NCI-H146 treated with DMSO at 0.1 percent for 48 hours (cell line): ENCODE results near the gene EML4.

Source experiments
- DNase-seq: peaks from one replicate; lab custom pipeline; 2025; ENCODE audit not compliant: unreplicated experiment; lab: John Stamatoyannopoulos, UW

Gene EML4

GRCh38 chr2:42223067-42223854 is 54.1 kb downstream of the EML4 start:
- no peak for DNase-seq

DNA sequence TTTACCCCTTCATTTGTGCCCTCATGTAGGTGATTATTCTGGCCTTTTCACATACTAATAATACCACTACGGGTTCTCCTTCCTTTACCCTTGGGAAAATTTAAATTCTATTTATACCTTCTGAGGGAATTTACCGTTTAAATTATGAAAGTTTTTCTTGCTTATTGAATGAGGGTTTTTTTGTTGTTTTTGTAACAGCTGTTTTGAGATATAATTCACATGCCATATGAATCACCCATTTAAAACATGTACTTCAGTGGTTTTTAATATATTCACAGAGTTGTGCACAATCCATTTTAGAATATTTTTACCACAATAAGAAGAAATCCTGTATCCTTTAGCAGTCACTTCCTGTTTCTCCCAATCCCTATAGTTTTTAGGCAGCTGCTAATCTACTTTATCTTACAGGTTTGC is 54.7 kb downstream of the EML4 start:
- no peak for DNase-seq

- no peak for DNase-seq
Measured at GRCh38 chr2:42224422-42225067, 55.4 kb downstream of the EML4 start.

DNA sequence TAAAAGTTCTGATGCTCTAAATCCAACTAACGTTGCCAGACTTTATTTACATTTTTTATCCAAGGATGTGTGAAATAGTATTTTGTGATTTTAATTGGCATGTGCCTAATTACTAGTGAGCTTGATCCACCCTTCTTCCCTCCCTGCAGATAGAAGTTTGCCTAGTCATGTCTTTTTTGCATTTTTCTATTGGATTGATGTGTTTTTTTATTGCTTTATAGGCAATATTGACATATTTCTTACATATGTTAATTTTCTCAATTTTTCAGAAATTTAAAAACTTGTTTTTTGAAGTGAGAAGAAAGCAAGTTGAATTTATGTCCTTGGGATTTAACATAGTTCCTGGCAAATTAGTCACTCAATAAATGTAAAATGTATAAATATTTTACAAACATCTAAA is 56.4 kb downstream of the EML4 start:
- DNase-seq: no peak

- no peak for DNase-seq
Measured at GRCh38 chr2:42227491-42227890, 58.3 kb downstream of the EML4 start.

DNA sequence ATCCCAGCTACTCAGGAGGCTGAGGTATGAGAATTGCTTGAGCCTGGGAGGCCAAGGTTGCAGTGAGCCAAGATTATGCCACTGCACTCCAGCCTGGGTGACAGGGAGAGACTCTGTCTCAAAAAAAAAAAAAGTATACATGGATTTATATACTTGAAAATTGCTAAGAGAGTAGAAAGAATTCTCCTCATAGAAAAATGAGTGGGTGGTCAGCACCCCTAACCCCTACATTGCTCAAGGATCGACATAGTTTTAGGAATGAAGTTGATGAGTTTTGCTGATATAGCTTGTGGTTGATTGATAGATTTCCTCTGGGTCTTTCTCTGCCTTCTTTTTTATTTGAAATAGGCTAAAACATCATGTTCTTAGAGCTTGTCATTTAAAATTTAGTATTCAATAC is 58.9 kb downstream of the EML4 start:
- no peak for DNase-seq

DNA sequence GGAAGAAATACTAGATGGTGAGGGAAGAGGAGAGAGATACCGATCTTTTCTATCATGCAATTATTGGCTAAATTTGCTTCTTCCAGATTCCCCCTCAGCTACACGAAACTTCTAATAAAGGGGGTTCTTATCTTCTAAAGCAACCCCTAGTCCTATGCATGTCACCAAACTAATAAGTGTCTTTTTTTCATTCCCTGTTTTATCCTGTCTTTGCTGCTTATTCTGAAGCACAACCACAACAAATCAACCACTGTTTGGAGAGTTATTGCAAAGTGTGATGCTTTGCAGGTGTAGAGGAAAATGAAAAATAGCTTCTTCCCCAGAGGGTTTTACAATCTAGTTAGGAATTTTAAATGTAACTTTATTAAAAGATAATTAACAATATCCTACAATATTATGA is 60.8 kb downstream of the EML4 start:
- DNase-seq: no peak

DNA sequence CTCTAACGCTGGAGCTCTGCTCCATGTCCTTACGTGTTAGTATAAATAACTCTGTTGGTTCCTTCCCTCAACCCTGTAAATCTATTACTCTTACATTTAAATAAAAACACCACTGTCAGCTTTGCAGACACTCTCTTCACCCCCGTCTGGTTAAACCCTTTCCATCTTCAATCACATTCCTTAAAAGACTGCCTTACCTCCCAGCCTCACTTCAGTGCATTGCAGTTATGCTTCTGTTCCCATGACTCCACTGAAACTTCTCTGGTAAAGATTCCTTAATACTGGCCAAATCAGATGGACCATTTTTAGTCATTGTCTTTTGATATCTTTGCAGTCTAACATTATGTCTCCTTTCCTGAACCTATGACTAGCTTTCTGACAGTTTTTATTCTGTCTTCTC is 61.7 kb downstream of the EML4 start:
- DNase-seq: no peak

DNA sequence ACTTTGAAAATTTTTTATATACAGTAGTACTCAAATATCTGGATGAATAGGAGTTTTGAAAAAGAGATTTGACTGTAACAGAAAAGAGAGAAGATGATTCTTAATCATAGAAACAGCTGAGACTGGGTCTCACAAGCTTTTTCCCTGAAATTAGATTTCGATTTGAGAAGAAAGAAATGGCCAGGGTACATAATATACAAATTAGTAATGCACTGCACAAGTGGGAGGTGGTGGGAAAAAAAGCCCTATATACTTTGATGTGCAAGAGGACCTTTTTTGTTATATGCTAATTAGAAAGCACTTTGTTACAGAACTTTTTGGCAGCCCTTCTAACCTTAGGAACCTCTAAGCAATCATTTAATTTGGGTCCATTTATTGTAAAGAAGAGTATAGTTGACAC is 62.9 kb downstream of the EML4 start:
- DNase-seq: no peak

- no peak for DNase-seq
Measured at GRCh38 chr2:42233976-42234441, 64.9 kb downstream of the EML4 start.

DNA sequence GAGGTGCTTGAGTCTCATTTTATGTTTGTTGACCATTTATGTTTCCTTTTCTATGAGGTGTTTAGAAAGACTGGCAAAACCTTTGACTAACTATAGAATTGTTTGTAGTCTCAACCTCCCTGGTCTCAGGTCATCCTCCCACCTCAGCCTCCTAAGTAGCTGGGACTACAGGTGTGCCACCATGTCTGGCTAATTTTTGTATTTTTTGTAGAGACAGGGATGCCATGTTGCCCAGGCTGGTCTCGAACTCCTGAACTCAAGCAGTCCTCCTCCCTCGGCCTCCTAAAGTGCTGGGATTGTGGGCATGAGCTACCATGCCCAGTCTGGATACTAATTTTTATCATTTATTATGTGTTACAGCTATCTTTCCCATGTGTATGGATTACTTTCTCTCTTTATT is 67.8 kb downstream of the EML4 start:
- no peak for DNase-seq

DNA sequence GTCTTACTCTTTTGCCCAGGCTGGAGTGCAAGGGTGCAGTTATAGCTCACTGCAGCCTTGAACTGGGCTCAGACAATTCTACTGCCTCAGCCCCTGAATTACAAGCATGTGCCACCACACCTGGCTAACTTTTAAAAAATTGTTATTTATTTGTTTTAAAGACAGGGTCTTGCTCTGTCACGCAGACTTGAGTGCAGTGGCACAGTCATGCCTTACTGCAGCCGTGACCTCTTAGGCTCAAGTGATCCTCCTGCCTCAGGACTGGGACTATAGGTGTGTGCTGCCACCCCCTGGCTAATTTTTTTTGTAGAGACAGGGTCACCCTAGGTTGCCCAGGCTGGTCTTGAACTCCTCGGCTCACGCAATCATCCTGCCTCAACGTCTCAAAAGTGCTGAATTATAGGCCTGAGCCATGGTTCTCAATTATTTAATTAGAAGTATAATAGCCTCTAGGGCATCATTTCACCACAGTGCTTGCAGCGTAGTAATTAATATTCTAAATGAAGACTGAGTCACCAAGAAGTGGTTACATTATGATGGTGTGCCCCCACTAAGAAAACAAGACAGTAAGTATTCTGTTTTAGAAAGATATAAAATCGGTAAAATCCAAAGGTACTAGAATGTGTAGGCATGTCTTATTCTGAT is 69.6 kb downstream of the EML4 start:
- no peak for DNase-seq

- DNase-seq: no peak
Measured at GRCh38 chr2:42239289-42239661, 70.1 kb downstream of the EML4 start.

DNA sequence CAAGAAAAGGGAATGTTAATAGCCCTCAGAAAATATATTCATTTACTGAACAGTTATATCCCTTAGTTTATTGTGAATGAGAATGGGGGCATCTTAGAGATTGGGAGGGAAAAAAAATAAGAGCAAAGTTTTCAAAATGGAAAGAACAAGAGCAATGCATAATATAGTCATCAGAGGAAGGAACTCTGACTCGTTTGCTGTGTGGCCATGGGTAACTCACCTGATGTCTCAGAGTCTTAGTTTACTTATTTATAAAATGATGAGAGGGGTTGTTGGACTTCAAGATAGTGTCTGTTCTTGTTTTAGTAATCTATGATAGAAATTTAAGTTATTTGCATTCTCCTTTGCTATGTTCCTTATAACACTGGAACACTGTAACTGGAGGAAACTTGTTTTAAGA is 70.7 kb downstream of the EML4 start:
- no peak for DNase-seq

GRCh38 chr2:42241517-42241916 is 72.4 kb downstream of the EML4 start:
- no peak for DNase-seq

DNA sequence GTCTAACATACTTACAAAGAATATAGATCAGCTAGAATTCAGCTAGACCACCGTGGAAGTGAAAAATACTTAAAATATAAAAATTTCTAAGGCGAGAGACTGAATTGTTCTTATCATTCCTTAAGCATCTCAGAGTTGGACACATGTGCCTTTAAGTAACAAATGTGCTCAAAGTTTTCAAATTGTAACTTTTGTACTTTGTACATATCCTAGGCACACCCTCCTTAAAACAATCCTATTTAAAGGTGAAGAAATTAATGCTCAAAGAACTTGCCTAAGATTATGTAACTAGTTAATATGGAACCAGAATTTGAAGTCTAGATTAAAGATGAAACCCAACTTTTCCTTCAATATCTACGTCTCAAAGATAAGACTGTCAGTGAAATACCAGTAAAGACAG is 74.1 kb downstream of the EML4 start:
- no peak for DNase-seq

DNA sequence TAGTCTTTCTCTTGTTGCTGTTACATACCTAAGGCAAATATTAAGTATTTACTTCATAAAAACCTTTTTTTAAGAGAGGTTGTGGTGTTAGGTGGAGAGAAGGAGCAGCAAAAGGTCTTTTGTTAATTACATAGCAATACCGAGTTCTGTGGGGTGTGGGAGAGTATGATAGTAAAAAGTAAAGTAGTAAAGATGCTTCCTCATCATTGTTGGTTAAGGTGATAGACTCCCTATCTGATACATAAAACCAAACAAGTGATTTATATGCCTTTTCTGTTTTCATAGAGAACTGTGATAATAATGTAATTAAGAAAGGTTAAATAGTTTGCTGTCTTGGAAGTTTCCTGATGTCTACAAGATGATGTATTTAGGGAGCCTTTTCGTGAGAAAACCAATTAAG is 75.4 kb downstream of the EML4 start:
- no peak for DNase-seq

- DNase-seq: no peak
Measured at GRCh38 chr2:42245396-42245795, 76.2 kb downstream of the EML4 start.

DNA sequence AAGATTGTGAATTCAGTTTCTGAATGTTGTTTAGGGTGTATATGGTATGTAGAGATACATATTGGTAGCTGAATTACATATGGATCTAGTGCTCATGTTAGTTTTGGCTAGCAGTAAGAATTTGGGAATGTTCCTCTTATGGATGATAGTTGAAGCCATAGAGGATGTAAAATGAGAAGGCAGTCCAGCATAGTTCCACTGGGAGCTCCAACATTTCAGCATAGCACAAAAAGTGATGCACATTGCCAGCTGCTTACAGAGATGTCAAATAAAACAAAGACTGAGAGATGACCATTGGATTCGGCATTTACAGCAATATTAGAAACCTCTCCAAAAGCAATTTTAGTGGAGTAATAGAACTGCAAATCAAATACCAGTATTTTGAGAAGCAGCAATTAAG is 77.4 kb downstream of the EML4 start:
- no peak for DNase-seq

DNA sequence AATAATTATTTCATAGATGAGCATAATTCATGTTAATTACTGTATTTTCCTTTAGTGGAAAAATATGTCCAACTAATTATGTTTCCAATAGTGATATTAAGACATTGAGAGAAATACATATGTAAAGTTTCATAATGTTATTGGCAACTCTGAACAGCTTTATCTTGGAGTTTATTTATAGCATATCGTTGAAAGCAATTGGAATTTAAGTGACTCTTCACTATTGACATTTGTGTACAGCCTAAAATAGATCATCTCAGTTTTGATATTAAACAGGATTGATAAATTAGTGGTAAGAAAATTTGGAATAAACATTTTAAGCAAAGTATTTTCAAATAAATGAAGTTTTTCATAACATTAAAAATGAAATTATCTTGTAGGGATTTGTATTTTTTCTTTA is 79.7 kb downstream of the EML4 start:
- no peak for DNase-seq

DNA sequence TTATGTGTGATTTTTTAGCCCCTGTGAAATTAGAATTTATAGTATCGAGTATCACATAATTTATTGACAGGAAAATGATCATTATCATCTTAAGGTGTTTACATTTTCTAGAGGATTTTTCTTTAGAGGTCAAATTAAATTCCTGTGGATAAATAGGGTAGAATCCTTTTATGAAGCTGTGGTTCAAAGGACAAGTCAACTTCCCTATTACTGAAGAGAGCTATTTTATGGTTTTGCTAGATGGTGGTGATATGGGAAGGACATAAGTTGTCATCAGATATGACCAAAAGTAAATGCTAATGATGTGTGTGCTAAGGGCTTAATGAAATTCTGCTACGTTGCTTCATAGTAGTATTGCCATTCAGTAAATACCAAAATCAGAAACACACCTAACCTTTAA is 80.1 kb downstream of the EML4 start:
- no peak for DNase-seq

DNA sequence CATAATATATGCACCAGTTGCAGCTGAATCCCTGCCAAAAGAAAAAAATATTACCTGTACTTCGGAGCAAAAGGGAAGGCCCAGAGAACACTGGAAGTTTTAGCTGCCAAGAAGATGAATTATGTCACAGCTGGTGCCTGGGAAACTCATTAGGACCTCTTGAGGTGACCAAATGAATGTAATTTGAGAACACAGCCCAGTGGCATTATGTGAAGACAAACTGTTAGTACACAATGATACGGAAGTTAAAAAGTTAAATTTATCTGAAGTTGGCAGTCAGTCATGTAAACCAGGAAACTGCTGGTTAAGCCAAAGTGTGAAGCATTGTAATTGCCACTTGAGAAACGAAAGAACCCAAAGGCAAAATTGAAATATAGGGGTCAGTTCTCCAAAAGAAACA is 80.7 kb downstream of the EML4 start:
- peak; percentile 52 for DNase-seq
